Rectal smooth muscle tissue (tissue), 1 donor: ENCODE measurements around the gene KLHL14.

Experiments
- H3K27ac ChIP-seq: one replicate; pipeline ENCODE4 v1.7.0; 2013; ENCODE audit warnings: low read depth, low read length, inconsistent platforms
- H3K27me3 ChIP-seq: one replicate; pipeline ENCODE4 v1.7.0; 2013; ENCODE audit warnings: low read length; ENCODE audit not compliant: control insufficient read depth, insufficient read depth
- H3K36me3 ChIP-seq: one replicate; pipeline ENCODE4 v1.7.0; 2013; ENCODE audit warnings: low read length; ENCODE audit not compliant: control insufficient read depth, insufficient read depth
- H3K4me1 ChIP-seq: one replicate; pipeline ENCODE4 v1.7.0; 2013; ENCODE audit warnings: low read length; ENCODE audit not compliant: control insufficient read depth, insufficient read depth
- H3K4me3 ChIP-seq: one replicate; pipeline ENCODE4 v1.7.0; 2013; ENCODE audit warnings: low read length
- H3K9ac ChIP-seq: one replicate; pipeline ENCODE4 v1.7.0; 2013; ENCODE audit warnings: low read length

KLHL14 gene

DNA sequence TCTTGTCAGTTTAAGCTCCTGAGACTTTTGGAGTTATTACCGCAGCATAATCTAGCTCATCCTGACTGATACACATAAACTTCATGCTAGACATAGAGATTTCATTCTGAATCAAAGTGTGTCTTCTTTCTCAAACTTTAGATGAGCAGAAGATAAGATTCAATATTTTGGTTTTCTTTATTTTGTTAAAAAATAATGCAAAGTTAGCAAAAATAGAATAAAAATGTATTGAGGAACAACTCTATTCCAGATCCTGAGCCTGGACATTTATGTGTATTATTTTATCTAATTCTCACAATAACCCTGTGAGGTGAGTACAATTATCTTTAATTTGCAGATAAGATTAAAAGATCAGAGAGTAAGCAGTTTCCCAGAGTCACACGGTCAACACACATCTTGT, 38.4 kb downstream of the KLHL14 start:
- Histone ChIP-seq H3K4me3 (no peak overlapping the region), H3K27ac (no peak overlapping the region), H3K4me1 (no peaks in the 10 kb centered on the region), H3K9ac (no peak overlapping the region), H3K27me3 (no peaks in the 10 kb centered on the region), H3K36me3 (no peaks in the 10 kb centered on the region)

DNA sequence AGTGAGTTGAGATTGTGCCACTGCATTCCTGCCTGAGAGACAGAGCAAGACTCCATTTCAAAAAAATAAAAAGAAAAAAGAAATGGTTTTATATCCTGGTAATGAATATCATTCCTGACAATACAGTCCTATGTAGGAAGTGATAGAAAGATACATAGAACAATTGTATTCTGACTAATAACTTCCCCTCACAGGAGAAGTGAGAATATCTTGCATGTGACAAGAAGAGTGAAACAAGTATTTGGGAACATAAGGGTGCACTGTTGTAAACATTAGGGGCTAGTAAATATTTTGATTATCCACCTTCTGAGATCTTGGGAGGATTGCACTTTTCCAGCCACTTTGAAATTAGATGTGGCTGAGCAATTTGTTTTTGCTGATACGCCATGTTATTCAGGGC, 40.7 kb downstream of the KLHL14 start:
- Histone ChIP-seq H3K36me3 (no peaks in the 10 kb centered on the region), H3K27ac (no peak overlapping the region), H3K4me1 (no peaks in the 10 kb centered on the region), H3K4me3 (no peak overlapping the region), H3K9ac (no peak overlapping the region), H3K27me3 (no peaks in the 10 kb centered on the region)

DNA sequence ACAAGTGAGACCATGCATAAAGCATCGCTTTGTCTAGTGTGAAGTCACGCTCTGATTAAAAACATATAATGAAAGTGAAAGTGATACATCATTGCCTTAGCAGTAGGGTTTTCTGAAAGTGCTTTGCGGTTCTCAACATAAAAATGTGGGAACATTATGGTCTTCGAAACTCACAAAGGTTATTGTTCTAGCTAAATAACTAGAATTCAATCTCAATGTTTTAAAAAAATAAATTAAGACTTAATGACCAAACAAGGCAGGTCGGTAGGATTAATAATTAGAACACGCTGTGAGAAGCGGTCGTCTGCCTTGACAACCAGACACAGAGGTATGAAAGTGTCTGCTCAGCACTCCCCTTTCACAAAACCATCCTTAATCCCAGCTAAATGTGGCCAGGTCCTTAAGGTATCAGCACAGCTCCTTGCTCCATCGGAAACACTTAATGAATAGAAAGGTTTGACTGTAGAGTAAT, 42.2 kb downstream of the KLHL14 start:
- Histone ChIP-seq H3K4me1 (no peaks in the 10 kb centered on the region), H3K4me3 (peak overlapping the region; percentile 50), H3K9ac (no peak overlapping the region), H3K27ac (no peak overlapping the region), H3K27me3 (no peaks in the 10 kb centered on the region), H3K36me3 (no peaks in the 10 kb centered on the region)

DNA sequence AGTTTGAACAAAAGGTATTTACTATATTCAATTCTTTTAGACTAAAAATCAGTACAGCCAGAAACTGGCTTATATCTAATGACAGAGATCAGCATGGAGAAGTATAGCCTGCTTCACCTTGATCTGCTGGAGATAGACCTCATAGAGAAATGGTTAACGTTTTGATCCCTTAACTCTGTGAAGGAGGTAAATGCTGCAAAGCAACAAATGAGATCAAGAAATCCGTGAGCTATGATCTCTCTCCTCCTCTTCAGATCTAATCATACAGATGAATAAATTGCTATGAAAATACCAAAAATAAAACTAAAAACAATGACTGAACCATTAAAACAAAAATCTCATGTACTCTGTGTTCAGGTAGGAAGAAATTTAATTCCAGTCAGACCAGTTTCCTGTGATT, 42.8 kb downstream of the KLHL14 start:
- Histone ChIP-seq H3K27ac (no peak overlapping the region), H3K27me3 (no peaks in the 10 kb centered on the region), H3K9ac (no peak overlapping the region), H3K36me3 (no peaks in the 10 kb centered on the region), H3K4me1 (no peaks in the 10 kb centered on the region), H3K4me3 (no peak overlapping the region)

DNA sequence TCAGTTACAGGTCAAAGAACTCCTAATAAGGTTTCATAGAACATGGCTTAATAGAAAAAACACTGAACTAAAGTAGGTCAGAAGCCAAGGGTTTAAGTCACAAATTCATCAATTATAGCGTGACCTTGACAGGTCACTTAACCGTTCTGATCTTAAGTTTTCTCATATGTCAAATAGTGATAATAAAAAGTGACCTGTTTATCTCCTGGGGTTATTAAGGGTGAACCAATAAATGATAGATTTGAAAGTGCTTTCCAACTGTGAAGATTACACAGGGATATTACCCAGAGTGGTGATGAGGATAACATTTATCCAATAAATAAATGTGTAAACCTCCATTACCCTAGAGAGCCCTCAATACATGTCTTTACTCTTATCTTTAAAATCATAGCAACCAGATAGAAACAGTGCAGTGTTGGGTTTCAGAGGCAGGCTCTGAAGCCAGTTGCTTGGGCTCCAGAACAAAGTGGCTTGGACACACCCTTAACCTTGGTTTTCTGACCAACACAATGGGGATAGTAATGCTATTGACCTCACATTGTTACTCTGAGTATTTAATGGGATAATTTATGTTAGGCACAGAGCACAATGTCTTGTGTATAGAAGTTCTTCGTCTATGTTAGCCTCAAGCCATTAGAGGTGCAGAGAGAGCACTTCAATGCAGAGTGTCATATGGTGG, 48.6 kb downstream of the KLHL14 start:
- Histone ChIP-seq H3K27ac (no peak overlapping the region), H3K4me1 (no peaks in the 10 kb centered on the region), H3K4me3 (no peak overlapping the region), H3K27me3 (no peaks in the 10 kb centered on the region), H3K9ac (no peak overlapping the region), H3K36me3 (no peaks in the 10 kb centered on the region)

DNA sequence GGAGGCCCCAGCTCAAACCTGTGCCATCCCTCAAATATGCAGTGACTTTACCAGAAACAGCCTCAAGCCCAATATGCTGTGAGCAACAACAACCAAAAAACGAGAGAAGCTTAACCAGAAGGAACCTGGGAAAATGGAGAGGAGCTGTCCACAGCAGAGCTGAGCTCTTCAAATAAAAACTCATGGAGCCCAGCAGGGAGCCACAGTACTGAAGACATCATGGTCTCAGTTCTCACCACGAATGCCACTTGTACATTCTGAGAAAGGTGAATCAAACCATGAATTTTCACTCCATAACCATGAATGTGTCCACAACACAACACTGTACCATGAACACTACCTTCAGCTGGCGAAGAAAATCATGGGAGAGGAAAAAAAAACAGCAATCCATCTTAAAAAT, 50.5 kb downstream of the KLHL14 start:
- no peaks in the 10 kb centered on the region for H3K4me1 ChIP-seq

DNA sequence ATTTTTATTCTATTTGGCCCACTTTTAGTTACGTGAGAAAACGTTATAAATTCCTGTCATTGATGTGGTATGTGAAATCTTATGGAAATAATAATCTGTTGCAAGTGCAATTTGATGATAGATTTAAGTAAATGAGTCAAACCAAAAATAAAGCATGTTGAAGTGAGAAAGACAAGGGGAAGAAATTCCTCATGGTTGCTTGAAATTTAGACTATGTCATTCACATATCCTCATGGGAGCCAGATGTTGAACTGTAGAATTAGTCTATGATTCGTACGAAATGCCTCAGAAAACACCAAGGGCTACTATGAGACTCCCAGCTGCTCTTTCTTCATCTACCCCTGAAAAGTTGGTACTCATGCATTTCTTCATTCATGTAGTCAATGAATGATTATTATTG, 55.7 kb downstream of the KLHL14 start:
- H3K4me1 ChIP-seq, result no peaks in the 10 kb centered on the region
- H3K9ac ChIP-seq, result no peak overlapping the region
- no peaks in the 10 kb centered on the region for H3K27me3 ChIP-seq
- no peak overlapping the region for H3K4me3 ChIP-seq
- no peaks in the 10 kb centered on the region for H3K36me3 ChIP-seq
- H3K27ac ChIP-seq, result no peak overlapping the region

More for the DNA sequence above, 50.5 kb downstream of the KLHL14 start:
- no peak overlapping the region for H3K9ac ChIP-seq
- no peaks in the 10 kb centered on the region for H3K36me3 ChIP-seq
- no peak overlapping the region for H3K27ac ChIP-seq
- no peak overlapping the region for H3K4me3 ChIP-seq
- no peaks in the 10 kb centered on the region for H3K27me3 ChIP-seq

DNA sequence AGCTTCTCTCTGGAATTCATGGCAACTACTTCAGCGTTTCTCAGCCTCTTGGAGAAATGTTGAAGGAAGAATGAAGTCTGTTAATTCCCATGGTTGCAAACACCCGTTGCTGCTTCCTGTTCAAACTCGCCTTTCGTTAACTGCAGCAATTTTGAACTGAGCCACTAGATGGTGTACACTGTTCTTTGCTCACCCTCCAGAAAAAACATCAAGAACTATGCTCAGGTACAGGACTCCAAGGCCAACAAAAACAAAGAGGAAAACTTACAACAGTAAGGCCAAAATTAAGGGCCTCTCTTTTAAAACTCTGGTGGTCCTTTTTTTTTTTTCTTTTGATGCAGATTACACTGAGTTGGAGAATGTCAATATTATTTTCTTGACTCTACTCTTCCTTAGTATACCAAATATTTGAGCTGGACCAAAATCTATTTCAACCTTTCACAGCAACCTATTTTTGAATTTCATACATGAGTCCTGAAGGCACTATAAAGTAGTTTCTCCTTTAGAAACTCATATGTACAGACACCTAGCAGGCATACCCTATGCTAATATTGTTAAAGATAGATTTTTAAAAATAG, 58.2 kb downstream of the KLHL14 start:
- no peaks in the 10 kb centered on the region for H3K36me3 ChIP-seq
- no peak overlapping the region for H3K9ac ChIP-seq
- no peaks in the 10 kb centered on the region for H3K4me1 ChIP-seq
- H3K27me3 ChIP-seq, result no peaks in the 10 kb centered on the region
- no peak overlapping the region for H3K4me3 ChIP-seq
- H3K27ac ChIP-seq, result no peak overlapping the region

DNA sequence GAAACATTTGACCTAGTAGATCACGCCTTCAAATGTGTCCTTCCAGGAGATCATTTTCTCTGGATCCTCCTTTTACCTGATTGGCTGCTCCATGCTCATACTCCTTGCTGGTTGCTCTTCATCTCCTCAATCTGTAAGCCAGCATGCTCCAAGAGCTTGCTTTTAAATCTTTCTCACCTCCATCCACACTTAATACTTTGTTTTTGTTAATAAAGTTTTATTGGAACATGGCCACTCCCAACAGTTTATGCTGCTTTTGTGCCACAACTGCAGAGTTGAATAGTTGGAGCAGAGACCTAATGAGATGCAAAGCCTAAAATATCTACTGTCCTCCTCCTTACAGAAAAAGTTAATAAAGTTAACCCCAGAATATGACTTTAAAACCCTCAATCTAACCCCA, 60.0 kb downstream of the KLHL14 start:
- Histone ChIP-seq H3K27ac (no peak overlapping the region), H3K27me3 (no peaks in the 10 kb centered on the region), H3K9ac (no peak overlapping the region), H3K4me3 (no peak overlapping the region), H3K4me1 (no peaks in the 10 kb centered on the region), H3K36me3 (no peaks in the 10 kb centered on the region)

DNA sequence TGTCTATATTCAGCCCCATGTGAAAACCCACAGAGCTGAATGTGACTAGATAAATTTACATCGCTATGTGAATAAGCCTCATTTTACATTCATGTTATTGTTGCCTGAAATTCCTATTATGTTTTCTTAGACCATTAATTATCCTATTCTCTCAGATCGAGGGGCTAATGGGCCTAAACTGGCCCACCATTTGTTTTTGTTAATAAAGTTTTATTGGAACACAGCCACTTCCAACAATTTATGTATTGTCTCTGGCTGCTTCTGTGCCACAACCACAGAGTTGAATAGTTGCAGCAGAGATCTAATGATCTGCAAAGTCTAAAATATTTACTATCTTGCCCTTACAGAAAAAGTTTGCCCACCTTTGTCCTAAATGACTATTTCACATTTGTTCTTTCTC, 61.0 kb downstream of the KLHL14 start:
- Histone ChIP-seq H3K36me3 (no peaks in the 10 kb centered on the region), H3K4me1 (no peaks in the 10 kb centered on the region), H3K9ac (no peak overlapping the region), H3K27ac (no peak overlapping the region), H3K4me3 (no peak overlapping the region), H3K27me3 (no peaks in the 10 kb centered on the region)

DNA sequence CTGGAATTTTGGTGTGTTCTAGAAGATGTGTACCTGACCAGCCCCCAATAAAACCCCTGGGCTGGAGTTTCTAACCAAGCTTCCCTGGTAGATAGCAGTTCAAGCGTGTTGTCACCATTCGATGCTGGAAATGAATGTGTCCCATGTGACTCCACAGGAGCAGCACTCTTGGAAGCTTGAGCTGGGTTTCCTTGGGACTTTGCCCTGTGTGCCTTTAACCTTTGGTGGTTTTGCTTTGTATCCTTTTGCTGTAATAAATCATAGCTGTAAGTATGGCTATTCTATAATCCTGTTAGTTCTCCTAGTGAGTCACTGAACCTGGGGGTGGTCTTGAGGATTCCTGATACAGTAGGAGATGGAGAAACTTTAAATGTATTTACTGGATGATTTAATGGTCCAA, 65.2 kb downstream of the KLHL14 start:
- H3K9ac ChIP-seq, result no peak overlapping the region
- H3K27ac ChIP-seq, result no peak overlapping the region
- H3K4me3 ChIP-seq, result no peak overlapping the region
- H3K4me1 ChIP-seq, result no peaks in the 10 kb centered on the region
- H3K36me3 ChIP-seq, result no peaks in the 10 kb centered on the region
- no peaks in the 10 kb centered on the region for H3K27me3 ChIP-seq

DNA sequence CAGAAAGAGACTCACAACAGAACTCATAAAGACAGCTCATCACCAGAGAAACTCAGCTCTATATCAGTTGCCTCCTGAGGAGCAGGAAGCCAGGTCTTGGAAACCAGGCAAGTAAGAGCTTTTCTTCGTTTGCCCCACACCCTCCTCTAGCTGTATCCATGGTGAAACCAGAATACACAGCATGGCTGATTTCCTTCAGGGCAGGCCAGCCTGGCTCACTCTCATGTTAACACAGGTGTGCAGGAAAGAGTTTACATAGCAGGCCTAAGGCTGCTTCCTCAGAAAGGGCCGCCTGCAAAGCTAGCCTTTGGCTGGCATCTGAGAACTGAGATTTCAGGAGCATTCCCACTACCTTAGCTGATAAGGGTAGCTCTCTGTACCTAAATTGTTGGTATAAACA, 65.7 kb downstream of the KLHL14 start:
- Histone ChIP-seq H3K4me1 (no peaks in the 10 kb centered on the region), H3K27ac (no peak overlapping the region), H3K36me3 (no peaks in the 10 kb centered on the region), H3K27me3 (no peaks in the 10 kb centered on the region), H3K4me3 (no peak overlapping the region), H3K9ac (no peak overlapping the region)

DNA sequence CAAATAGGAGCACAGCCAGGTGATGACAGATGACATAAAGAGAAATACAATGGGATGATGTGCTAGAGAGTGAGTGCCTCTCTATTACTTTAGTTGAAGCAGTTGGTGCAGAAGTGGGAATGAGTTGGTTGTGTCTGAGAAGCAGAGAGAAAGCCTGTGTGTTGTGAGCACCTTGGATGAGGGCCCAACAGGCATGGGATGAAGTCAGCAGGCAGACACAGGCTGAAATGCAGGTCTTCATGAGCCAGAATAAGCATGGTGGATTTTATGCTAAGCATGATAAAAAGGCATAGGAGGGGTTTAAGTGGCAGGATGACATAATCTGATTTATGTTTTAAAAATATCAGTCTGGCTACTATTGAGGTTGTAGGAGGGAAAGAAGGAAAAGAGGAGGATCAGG, 71.5 kb downstream of the KLHL14 start:
- Histone ChIP-seq H3K9ac (no peak overlapping the region), H3K4me3 (no peak overlapping the region), H3K27me3 (no peaks in the 10 kb centered on the region), H3K36me3 (no peaks in the 10 kb centered on the region), H3K27ac (no peak overlapping the region), H3K4me1 (no peaks in the 10 kb centered on the region)
